Smooth muscle cell (in vitro differentiated cells): ENCODE data around the gene MRC2. TPM values are rescaled to one million over a fixed set of nuclear protein-coding genes. Genes with fewer than 3 reads are reported as not detected.

Experiments
- DNase-seq: peaks from one replicate; lab custom pipeline; 2025; ENCODE audit not compliant: unreplicated experiment; lab: John Stamatoyannopoulos, UW
- H2AFZ ChIP-seq: fragments of 200-600 bp; sonication (generic); 2 replicates; pipeline ENCODE4 v1.6.0; 2016; ENCODE audit warnings: antibody characterized with exemption, low read depth, mild to moderate bottlenecking
- H3F3A ChIP-seq: fragments of 200-600 bp; sonication (generic); 2 replicates; pipeline ENCODE4 v1.6.0; 2017; ENCODE audit warnings: antibody characterized with exemption, low read depth
- H3K27ac ChIP-seq: fragments of 200-600 bp; sonication (generic); 2 replicates; pipeline ENCODE4 v1.5.1; 2016; ENCODE audit warnings: low read depth, mild to moderate bottlenecking
- H3K27me3 ChIP-seq: fragments of 200-600 bp; sonication (generic); 2 replicates; pipeline ENCODE4 v1.6.1; 2016; ENCODE audit warnings: low read depth, mild to moderate bottlenecking
- H3K36me3 ChIP-seq: fragments of 200-600 bp; sonication (generic); 2 replicates; pipeline ENCODE4 v1.5.1; 2016; ENCODE audit warnings: low read depth
- H3K4me1 ChIP-seq: fragments of 200-600 bp; sonication (generic); 2 replicates; pipeline ENCODE4 v1.5.1; 2016; ENCODE audit warnings: low read depth
- H3K4me2 ChIP-seq: fragments of 200-600 bp; sonication (generic); 2 replicates; pipeline ENCODE4 v1.6.0; 2016; ENCODE audit warnings: mild to moderate bottlenecking
- H3K4me3 ChIP-seq: fragments of 200-600 bp; sonication (generic); 2 replicates; pipeline ENCODE4 v1.5.1; 2016; ENCODE audit warnings: mild to moderate bottlenecking
- H3K79me2 ChIP-seq: fragments of 200-600 bp; sonication (generic); 2 replicates; pipeline ENCODE4 v1.6.0; 2016; ENCODE audit warnings: low read depth, mild to moderate bottlenecking
- H3K9ac ChIP-seq: fragments of 200-600 bp; sonication (generic); 2 replicates; pipeline ENCODE4 v1.6.0; 2016; ENCODE audit warnings: low read depth
- H3K9me3 ChIP-seq: fragments of 200-600 bp; sonication (generic); replicated peaks from 2 replicates; pipeline ENCODE4 v1.5.1; 2016; ENCODE audit warnings: low read depth
- H4K20me1 ChIP-seq: fragments of 200-600 bp; sonication (generic); 2 replicates; pipeline ENCODE4 v1.6.0; 2016; ENCODE audit warnings: low read depth
- WGBS: methylation state at CpG from one replicate; pipeline ENCODE4 v1.1.7; 2016; ENCODE audit warnings: low lambda C conversion rate; 5-methylcytosine and 5-hydroxymethylcytosine counted together
- polyA plus RNA-seq: library from polyadenylated mRNA; unstranded; fragments of >200 nt; fragmentation: Nextera tagmentation; extraction: Ambion mirVana; gene quantifications from 2 replicates; pipeline ENCODE4 v1.2.1, GENCODE V29; 2016
- total RNA-seq: library from RNA; depleted of rRNA; stranded (reverse); fragments of >200 nt; gene quantifications from 2 replicates; pipeline ENCODE4 v1.2.3, GENCODE V29; 2014
- TF ChIP-seq, protein P1 (sequence below): fragments of 200-600 bp; sonication (generic); IDR thresholded peaks from 2 replicates; pipeline ENCODE4 v1.5.1; 2017; ENCODE audit warnings: borderline replicate concordance, mild to moderate bottlenecking, antibody characterized with exemption; ENCODE audit not compliant: insufficient read depth, poor library complexity, severe bottlenecking

Gene MRC2
- total and polyA plus RNA-seq, 2 experiments from 2014 or later: 177 to 489 TPM

DNA sequence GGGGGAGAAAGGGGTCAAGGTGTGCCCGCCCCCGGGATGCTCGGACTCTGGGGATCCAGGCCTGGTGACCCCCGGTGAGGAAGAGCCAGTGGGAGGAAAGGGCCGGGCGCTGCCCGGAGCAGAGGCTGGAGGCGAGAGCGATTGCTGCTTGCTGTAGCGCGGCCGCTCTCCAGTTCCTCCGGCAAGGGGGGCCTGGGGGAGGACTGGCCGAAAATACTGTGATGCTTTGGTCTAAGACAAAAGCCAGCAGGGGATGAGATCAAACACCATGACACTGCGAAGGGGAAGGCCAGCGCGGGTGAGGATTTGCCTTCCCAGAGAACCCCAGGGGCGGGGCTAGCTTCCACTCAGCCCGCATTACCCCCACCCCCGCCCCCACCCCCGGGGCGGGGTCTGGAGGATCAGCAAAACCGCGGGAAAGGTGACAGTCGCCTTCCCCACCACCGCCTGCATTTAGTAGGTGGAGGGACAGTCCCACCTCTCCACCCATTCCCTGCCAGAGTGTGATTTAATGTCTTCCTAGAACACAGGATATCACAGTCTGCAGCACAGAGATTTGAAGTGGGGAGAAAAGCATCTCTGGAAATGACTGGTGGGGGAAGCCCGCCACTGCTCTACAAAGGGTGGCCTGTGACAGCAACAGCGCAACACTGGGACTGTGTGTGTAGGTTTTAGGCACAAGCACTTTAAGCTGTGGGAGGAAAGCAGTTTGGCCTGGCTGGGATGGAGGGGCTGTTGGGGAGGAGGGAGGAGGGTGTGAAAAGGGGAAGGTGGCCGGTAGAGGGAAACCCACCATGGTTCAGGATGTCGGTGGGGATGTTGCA is 25.7 kb downstream of the MRC2 start:
- H4K20me1 ChIP-seq: peaks cover 100% of the 10 kb centered on the region
- H3K4me2 ChIP-seq: peak overlapping the region; percentile 85
- H3K36me3 ChIP-seq: no peaks in the 10 kb centered on the region
- 5% methylated on average over 30 of the region's 30 CpGs for WGBS
- peak overlapping the region; percentile 77 for H3K27ac ChIP-seq
- H2AFZ ChIP-seq: no peak overlapping the region
- no peaks in the 10 kb centered on the region for H3K27me3 ChIP-seq
- peaks cover 31% of the 10 kb centered on the region for H3K4me1 ChIP-seq
- TF ChIP-seq, protein P1, sequence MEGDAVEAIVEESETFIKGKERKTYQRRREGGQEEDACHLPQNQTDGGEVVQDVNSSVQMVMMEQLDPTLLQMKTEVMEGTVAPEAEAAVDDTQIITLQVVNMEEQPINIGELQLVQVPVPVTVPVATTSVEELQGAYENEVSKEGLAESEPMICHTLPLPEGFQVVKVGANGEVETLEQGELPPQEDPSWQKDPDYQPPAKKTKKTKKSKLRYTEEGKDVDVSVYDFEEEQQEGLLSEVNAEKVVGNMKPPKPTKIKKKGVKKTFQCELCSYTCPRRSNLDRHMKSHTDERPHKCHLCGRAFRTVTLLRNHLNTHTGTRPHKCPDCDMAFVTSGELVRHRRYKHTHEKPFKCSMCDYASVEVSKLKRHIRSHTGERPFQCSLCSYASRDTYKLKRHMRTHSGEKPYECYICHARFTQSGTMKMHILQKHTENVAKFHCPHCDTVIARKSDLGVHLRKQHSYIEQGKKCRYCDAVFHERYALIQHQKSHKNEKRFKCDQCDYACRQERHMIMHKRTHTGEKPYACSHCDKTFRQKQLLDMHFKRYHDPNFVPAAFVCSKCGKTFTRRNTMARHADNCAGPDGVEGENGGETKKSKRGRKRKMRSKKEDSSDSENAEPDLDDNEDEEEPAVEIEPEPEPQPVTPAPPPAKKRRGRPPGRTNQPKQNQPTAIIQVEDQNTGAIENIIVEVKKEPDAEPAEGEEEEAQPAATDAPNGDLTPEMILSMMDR: no peak
- peak; percentile 28 for DNase-seq
- peak overlapping the region; percentile 51 for H3K4me3 ChIP-seq
- no peaks in the 10 kb centered on the region for H3K9me3 ChIP-seq
- peaks cover 20% of the 10 kb centered on the region for H3F3A ChIP-seq
- peaks cover 69% of the 10 kb centered on the region for H3K79me2 ChIP-seq
- H3K9ac ChIP-seq: peak overlapping the region; percentile 52

DNA sequence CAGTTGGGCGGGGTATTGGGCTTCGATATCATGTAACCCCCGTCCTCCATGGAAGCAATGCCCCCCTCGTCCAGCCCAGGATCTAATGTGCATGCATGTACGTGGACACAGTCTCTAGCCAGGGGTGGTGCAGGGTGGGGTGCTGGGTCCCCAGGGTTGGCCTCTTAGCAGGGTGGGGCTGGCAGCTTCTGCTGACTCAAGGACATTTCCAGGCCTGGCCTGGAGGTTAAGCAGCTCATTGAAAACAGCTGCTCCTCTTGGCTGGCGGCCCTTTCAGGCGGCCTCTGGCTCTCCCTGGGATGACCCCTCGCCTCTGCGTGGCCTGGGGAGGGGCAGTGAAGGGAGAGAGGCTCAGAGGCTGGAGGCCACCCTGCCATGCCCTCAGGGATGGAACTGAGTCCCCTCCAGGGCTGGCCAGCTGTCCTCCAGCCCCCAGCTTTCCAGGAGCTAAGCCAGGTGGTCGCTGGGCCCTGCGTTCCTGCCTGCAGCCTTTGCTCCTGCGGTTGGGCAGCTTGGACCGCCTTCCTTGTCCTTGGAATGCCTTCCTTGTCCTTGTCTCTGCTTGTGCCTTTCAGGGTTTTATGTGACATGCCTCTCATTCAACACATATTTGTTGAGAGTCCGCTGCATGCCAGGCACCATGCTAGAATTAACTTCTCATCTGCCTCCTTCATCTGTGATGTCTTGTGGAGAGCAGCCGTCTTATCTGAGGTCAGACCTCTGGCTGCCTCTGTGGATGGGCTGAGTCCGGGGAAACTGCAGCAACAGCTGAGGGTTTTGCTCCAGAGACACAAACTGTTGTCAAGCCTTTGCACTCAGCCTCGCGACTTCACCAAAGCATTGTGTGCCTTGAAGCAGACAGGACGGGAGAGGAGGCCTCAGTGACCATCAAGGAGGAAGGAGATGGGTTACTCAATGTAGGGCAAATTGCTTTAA is 26.6 kb downstream of the MRC2 start:
- Histone ChIP-seq H3K9me3 (no peaks in the 10 kb centered on the region), H4K20me1 (peaks cover 100% of the 10 kb centered on the region), H3K4me1 (peaks cover 31% of the 10 kb centered on the region), H2AFZ (no peak overlapping the region), H3K4me2 (peak overlapping the region; percentile 85), H3K79me2 (peaks cover 69% of the 10 kb centered on the region), H3K36me3 (no peaks in the 10 kb centered on the region), H3K27ac (peak overlapping the region; percentile 77), H3K4me3 (no peak overlapping the region), H3K27me3 (no peaks in the 10 kb centered on the region), H3K9ac (no peak overlapping the region), H3F3A (peaks cover 20% of the 10 kb centered on the region)
- WGBS: 23% methylated on average over 18 of the region's 19 CpGs
- DNase-seq: no peak
- TF ChIP-seq, protein P1: no peak

DNA sequence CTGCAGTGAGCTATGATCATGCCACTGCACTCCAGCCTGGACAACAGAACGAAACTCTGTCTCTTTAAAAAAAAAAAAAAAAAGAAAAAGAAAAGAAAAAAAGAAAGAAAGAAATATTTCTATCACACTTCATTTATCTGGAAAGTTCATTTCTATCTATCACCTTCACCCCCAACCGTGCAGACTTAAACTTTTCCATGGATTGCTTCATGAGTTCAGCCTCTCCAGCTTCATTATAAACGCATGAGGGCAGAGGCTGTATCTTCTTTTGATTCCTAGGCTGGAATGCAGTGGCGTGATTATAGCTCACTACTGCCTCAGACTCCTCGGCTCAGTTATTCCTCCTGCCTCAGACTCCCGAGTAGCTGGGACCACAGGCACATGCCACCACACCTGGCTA is 28.2 kb downstream of the MRC2 start:
- Histone ChIP-seq H3K27me3 (no peaks in the 10 kb centered on the region), H3K4me2 (no peak overlapping the region), H3K4me3 (no peak overlapping the region), H3K27ac (no peak overlapping the region), H3K4me1 (peaks cover 31% of the 10 kb centered on the region), H3K36me3 (no peaks in the 10 kb centered on the region), H2AFZ (no peak overlapping the region), H3K9ac (no peak overlapping the region), H4K20me1 (peaks cover 100% of the 10 kb centered on the region), H3K79me2 (peaks cover 69% of the 10 kb centered on the region), H3F3A (peaks cover 17% of the 10 kb centered on the region), H3K9me3 (no peaks in the 10 kb centered on the region)
- TF ChIP-seq, protein P1: no peak
- DNase-seq: no peak
- 63% methylated on average over 6 of the region's 6 CpGs for WGBS
